A549 (cell line): ENCODE measurements around the gene BRCC3.

ENCODE experiments used
- BHLHE40 ChIP-seq: IDR thresholded peaks from 2 replicates; pipeline ENCODE4 v1.6.1; 2012; ENCODE audit warnings: low read depth, low read length, inconsistent platforms
- CEBPB ChIP-seq, 2 experiments: fragments of >200 bp in 1 of 2; sonication (Bioruptor Twin) in 1 of 2; formaldehyde crosslinking in 1 of 2; IDR thresholded peaks; 2 replicates each; pipeline ENCODE4 v1.6.1; 2012 to 2016
- EP300 ChIP-seq, 2 experiments: fragments of >200 bp; sonication (Bioruptor Twin); formaldehyde crosslinking; IDR thresholded peaks; 2 replicates in 1 of 2; 3 replicates in 1 of 2; pipeline ENCODE4 v1.6.1; 2016 to 2017
- HDAC2 ChIP-seq: fragments of 200-600 bp; sonication (generic); IDR thresholded peaks from 2 replicates; pipeline ENCODE4 v1.6.1; 2016
- POLR2A ChIP-seq: IDR thresholded peaks from 2 replicates; pipeline ENCODE4 v1.6.1; 2012; ENCODE audit warnings: mild to moderate bottlenecking, low read length
- RARB ChIP-seq: fragments of 250-450 bp; sonication (Bioruptor Pico); IDR thresholded peaks from 2 replicates; pipeline ENCODE4 v1.8.0; 2021; ENCODE audit warnings: mild to moderate bottlenecking, moderate library complexity
- RCOR1 ChIP-seq: fragments of 150-350 bp; IDR thresholded peaks from 2 replicates; pipeline ENCODE4 v1.6.1; 2014; ENCODE audit warnings: antibody characterized with exemption, low read length, low read depth
- RFX5 ChIP-seq: fragments of 450-650 bp; IDR thresholded peaks from 2 replicates; pipeline ENCODE4 v1.7.1; 2014; ENCODE audit warnings: antibody characterized with exemption, mild to moderate bottlenecking, moderate library complexity
- SREBF2 ChIP-seq: fragments of 450-650 bp; IDR thresholded peaks from 2 replicates; pipeline ENCODE4 v1.6.1; 2014; ENCODE audit warnings: mild to moderate bottlenecking, moderate library complexity
- TF ChIP-seq, protein P1 (sequence below): fragments of >200 bp; sonication (Bioruptor Twin); formaldehyde crosslinking; IDR thresholded peaks from 3 replicates; pipeline ENCODE4 v1.5.1; 2016

DNA sequence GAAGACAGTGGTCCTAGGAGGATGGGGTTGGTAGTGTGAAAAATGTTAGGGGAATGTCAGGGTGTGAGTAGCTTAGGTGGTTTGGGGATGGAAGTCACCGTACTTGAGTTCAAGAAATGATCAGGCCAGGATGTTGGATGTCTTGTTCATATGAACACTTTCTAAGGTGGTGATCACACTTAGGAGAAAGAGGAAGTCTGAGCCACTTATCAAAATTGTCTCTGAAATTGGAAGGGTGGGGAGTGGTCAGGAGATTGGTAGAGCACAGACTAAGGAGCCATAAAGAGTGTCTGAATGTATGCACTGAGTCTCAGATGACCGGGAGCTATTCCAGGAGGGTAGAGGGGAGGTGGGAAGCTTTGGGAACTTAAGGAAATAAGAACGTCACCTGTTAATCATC, 17.7 kb upstream of the BRCC3 start:
- TF ChIP-seq CEBPB (IDR thresholded peaks at IDR 0.05): no peak
- TF ChIP-seq, protein P1, sequence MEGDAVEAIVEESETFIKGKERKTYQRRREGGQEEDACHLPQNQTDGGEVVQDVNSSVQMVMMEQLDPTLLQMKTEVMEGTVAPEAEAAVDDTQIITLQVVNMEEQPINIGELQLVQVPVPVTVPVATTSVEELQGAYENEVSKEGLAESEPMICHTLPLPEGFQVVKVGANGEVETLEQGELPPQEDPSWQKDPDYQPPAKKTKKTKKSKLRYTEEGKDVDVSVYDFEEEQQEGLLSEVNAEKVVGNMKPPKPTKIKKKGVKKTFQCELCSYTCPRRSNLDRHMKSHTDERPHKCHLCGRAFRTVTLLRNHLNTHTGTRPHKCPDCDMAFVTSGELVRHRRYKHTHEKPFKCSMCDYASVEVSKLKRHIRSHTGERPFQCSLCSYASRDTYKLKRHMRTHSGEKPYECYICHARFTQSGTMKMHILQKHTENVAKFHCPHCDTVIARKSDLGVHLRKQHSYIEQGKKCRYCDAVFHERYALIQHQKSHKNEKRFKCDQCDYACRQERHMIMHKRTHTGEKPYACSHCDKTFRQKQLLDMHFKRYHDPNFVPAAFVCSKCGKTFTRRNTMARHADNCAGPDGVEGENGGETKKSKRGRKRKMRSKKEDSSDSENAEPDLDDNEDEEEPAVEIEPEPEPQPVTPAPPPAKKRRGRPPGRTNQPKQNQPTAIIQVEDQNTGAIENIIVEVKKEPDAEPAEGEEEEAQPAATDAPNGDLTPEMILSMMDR: no peak
- no peak for TF ChIP-seq POLR2A
- TF ChIP-seq HDAC2: no peak
- TF ChIP-seq RCOR1: no peak
- no peak for TF ChIP-seq BHLHE40
- no peak for TF ChIP-seq RFX5
- TF ChIP-seq EP300 (IDR thresholded peaks at IDR 0.05): no peak
- TF ChIP-seq SREBF2: no peak
- no peak for TF ChIP-seq RARB (CRISPR knock-in tag)
